Activated T-cell treated with anti-CD3 and anti-CD28 coated beads, Interleukin-2, amount 50 U/mL, for 48 hours (primary cell): ENCODE measurements around the gene FKBP6.
"Not testable (repeated sequence)": the region's sequence is repeated elsewhere in the genome, so short reads cannot be mapped to it uniquely, and the experiment has no call there.

Experiments
- DNase-seq, 2 experiments: peaks; one replicate each; pipeline ENCODE4 v3.0.0-alpha.2; 2020

FKBP6 gene

GRCh38 chr7:73395538-73396503 lies 67.9 kb downstream of the FKBP6 start:
- no peak for DNase-seq

- no peak for DNase-seq
Measured at GRCh38 chr7:73397521-73398281, 69.7 kb downstream of the FKBP6 start.

- DNase-seq: peak; percentile 65 to 76
Measured at GRCh38 chr7:73399185-73400050, 71.5 kb downstream of the FKBP6 start.

- not testable (repeated sequence) for DNase-seq
Measured at GRCh38 chr7:73404860-73405259, 76.9 kb downstream of the FKBP6 start.
